Activated T-helper 1 cell treated with anti-CD3 and anti-CD28 coated beads, Interleukin-2, amount 50 U/mL, for 16 hours (primary cell): ENCODE results near the gene GYG1.
"Not testable (repeated sequence)": the region's sequence is repeated elsewhere in the genome, so short reads cannot be mapped to it uniquely, and the experiment has no call there.

ENCODE experiments used
- DNase-seq, 2 donors: peaks; one replicate each; pipeline ENCODE4 v3.0.0-alpha.2; 2020; ENCODE audit warnings: low read depth in 1 of 2, low spot score in 1 of 2

GYG1 gene

GRCh38 chr3:148987551-148987950 is 3.8 kb upstream of the GYG1 start:
- DNase-seq = not testable (repeated sequence)

DNA sequence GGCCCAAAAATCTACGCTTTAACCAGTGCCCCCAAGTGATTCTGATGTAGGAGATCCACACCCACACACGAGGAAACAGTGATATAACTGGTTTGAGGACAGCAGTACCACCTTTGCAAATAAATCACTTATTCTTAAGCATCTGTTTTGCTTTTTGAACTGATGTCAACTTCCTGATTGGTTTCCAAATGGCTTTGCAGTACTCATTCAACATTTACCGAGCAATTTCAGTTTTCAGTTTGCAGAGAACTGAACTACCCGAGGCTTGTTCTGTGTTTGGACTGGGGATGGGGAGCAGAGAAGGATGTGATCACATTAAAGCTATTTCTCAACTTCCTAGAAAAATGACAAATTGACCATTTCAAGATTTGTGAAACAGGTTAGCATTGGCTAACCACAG is 1.1 kb upstream of the GYG1 start:
- no peak for DNase-seq

GRCh38 chr3:148992027-148992634 is 791 bp downstream of the GYG1 start:
- DNase-seq = no peak

DNA sequence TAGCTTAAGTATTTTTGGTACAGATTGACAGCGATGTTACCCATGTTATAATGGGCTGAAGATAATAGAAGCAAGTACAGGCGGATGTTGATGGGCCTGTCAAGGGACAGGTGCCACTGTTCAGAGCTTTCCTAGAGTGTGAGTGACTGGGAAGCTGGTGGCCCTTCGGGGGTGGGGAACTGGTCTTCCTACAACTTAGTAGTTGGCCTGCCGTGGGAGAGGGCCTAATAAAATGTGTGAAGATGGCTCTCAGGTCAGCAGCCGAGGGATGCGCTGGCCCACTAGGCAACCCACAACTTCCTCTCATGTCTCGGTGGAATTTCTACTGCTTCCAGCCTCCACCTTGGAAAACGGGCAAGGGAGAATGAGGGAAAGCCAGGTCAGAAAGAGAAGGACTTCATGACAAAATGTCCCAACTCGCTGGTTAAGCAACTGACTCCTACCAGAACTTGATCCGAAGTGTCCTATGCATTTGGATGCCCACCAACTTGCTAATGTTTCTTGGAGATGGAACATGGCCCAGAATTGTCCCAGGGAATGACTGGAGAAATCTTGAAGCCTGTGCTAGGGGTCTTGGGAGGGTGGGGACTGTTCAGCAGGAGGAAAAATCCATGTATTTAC is 1.4 kb downstream of the GYG1 start:
- DNase-seq = no peak

- no peak for DNase-seq
These were observed 6.3 kb downstream of the GYG1 start for GRCh38 chr3:148997623-148998022.

DNA sequence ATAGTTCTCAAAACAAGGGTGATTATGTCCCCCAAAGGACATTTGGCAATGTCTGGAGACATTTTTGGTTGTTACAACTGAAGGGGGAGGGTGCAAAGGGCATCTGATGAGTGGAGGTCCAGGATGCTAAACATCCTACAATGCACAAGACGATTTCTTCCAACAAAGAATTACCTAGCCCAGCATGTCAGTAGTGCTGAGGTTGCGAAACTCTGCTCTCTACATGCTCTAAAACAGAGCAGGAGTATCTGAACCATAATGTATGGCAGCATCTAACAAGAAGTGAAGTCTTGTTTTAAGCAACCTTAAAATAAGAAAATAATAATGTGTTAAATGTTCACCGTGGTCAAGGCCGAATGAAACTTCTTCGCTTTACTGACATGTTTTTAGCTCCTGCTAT is 7.0 kb downstream of the GYG1 start:
- DNase-seq = no peak

DNA sequence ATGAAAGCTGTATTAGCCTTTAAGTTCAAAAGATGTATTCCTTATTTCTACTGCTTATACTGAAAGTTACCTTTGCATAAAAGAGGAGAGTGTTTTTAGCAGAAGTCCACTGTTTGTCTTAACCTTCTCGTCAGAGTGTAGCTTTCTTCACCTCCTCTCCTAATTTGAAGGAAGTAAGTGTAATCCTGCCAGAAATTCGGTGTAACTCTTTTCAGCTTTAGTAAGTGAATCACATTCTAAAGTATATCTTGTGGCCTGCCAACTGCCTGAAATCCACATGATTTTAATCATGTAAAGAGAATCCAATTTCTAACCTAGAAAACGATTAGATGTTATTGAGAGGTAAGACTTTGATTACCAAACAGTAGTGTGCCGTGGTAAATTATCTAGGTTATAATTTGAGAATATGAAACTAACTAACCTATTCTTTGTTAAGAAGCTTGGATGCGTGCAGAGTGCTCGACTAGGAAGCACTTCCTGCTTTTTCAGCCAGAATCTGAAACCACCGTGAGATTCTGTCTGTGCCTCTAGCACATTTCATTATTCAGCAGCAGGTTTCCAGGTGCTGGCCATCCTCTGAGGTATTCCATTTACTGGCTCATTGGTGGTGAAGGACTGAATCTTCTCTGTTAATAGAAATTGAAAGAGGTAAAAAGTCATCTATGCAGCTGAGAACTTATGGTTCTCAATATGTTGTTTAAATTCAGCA is 7.5 kb downstream of the GYG1 start:
- DNase-seq = no peak

DNA sequence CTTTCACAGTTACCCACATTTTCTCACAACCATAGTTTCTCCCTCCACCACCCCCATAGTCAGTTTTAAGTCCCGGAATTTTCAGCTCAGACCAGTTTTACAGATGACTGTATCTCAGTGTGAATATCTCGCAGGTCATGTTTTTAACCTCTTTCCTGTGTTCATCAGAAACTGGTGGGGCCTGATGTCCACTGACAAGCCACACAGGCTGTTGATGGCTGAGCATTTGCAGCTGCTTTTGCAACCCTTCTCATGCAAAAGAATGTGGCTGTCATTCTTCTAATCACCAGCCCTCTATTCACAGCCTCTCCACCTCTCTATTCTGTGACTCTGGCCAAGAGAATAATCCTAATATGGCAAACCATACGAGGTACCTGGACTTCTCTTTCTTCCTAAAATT is 8.5 kb downstream of the GYG1 start:
- no peak for DNase-seq

- no peak for DNase-seq
These were observed 8.9 kb downstream of the GYG1 start for GRCh38 chr3:149000206-149000745.

- no peak for DNase-seq
These were observed 10.4 kb downstream of the GYG1 start for GRCh38 chr3:149001727-149002126.

DNA sequence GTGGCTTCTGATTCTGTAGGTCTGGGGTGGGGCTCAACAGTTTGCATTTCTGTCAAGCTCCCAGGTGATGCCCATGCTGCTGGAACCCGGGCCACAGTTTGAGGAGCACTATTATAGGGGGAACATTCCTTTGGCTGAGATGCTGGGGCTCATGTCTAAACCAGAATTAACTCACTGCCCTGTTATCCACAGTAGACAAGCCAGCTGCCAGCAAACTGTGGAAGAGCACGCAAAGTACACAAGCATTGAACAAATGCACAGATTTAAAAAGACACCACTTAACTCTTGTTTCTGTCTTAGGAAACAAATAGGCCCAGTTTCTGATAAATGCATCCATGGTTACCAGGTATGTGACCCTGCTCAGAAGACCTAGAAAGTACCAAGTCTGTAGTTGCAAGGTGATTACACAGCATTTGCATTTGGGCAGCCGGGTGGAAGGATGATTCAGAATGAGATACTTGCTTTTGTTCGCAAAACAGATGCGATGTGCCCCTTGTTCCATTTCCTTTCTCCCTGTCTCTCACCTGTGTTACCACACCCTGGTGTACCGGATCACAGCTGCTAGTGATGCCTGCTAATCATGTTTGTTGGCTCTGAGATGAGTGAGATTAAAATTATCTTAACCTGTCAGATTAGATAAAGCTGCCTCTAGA is 12.4 kb downstream of the GYG1 start:
- no peak for DNase-seq

- no peak for DNase-seq
These were observed 13.3 kb downstream of the GYG1 start for GRCh38 chr3:149004622-149005021.

- no peak for DNase-seq
These were observed 14.1 kb downstream of the GYG1 start for GRCh38 chr3:149005416-149005815.

DNA sequence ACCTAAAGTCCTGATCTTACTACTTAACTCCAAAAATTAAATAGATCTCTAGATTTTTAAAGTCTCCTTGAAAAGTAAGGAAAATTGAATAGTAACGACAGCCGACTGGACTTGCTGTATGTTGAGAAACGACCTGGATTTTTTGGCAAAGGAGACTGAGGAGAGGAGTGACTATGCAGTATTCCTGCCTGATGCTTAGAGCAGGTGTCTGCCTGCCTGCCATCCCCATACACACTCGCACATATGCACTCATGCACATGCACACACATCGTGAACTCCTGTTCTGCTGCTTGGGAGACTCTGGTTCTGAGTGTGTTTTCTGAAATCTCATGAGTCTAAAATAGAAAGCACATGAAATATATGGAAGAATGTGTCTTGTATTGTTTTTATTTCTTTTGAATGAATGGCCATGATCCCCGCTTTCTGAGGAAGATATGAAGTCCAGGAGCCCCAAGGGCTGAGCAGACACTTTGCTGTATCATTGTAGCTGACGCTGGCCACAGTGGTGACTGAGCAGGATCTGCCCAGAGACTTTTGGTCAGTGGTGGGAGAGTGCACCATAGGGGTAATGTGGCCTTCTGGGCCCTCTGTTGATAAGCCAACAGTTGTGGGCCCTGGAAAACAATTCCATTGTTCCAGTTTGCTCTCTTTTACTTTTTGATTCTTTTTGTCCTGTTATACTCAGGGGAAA is 16.4 kb downstream of the GYG1 start:
- DNase-seq = no peak

DNA sequence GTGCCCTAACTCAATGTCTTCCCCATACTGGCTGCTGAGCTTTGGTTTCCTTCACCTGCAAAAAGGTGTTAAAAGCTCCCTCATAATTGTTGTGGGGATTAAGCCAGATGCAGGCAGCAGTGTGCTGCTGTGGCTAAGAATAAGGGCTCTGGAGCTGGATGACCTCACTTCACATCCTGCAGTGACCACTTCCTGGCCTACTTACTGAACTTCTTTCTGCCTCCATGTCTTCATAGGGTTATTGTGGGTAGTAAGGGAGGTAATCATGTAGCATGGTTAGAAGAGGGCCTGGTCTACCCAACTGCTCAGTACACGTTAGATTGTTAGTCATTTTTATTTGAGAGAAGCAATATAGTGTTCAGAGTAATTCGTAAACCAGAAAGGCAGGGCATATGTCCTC is 18.4 kb downstream of the GYG1 start:
- DNase-seq = no peak

GRCh38 chr3:149010504-149010951 is 19.2 kb downstream of the GYG1 start:
- DNase-seq = no peak

GRCh38 chr3:149010966-149011365 is 19.6 kb downstream of the GYG1 start:
- no peak for DNase-seq

- DNase-seq = no peak
These were observed 20.3 kb downstream of the GYG1 start for GRCh38 chr3:149011676-149012075.

DNA sequence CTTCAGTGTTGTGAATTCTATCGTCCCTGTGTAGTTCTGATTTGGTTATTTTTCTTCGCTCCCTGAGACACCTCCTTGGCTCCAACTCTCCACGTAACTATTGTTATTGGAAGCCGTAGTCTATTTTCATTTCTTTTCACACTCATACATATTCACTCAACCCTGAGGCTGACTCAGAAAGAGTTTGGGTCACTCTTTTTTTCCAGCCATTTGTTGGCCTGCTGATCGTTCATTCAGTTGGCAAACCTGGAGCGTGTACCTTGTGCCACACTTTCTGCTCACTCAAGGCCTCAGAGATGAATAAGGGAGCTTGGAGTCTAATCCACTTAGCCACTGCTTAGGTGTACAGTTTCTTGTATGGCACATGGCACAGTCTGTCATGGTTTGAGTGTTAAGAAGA is 22.4 kb downstream of the GYG1 start:
- no peak for DNase-seq

DNA sequence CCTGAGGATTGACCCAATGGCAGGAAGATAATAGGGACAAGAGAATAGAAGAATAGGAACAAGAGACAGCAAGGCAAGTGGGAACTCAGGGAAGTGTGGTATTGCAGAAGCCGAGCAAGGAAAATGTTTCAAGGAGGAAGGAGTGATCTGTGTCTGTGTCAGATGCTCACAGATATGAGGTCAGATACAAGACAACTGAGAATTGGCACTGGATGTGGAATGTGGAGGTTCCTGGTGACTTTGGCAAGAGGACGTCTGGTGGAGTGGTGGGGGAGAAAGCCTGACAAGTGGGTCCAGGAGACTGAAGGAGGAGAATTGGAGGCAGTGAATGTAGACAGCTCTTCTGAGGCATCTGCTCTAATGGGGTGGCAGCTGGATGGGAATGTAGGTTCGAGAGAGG is 24.1 kb downstream of the GYG1 start:
- DNase-seq = no peak

- no peak for DNase-seq
These were observed 24.9 kb downstream of the GYG1 start for GRCh38 chr3:149016242-149016641.
